Measurements from ENCODE around the gene FBXO4. TPM values are rescaled to one million over a fixed set of nuclear protein-coding genes. Genes with fewer than 3 reads are reported as not detected.

Gene FBXO4
- total and polyA plus RNA-seq, 12 donors, result 8.7 to 17.3 (median 13.7) TPM

GRCh38 chr5:41954286-41954685, 29.2 kb downstream of the FBXO4 start:
- Histone ChIP-seq H3K4me3 (no peak overlapping the region), H3K4me1 (replicated peaks in 1 of 2) (no peaks in the 10 kb centered on the region), H3K9me3 (replicated peaks in 1 of 3) (no peaks in the 10 kb centered on the region), H3K27ac (no peak overlapping the region), H3K36me3 (replicated peaks in 1 of 2) (no peaks in the 10 kb centered on the region), H3K27me3 (no peaks in the 10 kb centered on the region)
- TF ChIP-seq POLR2A (IDR thresholded peaks at IDR 0.05), result no peak
- TF ChIP-seq CTCF (IDR thresholded peaks at IDR 0.05), result no peak
- 52 to 72% (median 64%) methylated on average over 1 of the region's 1 CpG for WGBS, 4 donors
- no peak for DNase-seq
- intact Hi-C loops (cut with DNase I), result no loop called here

- H3K27me3 ChIP-seq, result no peaks in the 10 kb centered on the region
- 66 to 74% (median 71%) methylated on average over 7 of the region's 7 CpGs for WGBS, 4 donors
- H3K4me3 ChIP-seq, result no peak overlapping the region
- H3K36me3 ChIP-seq (replicated peaks in 1 of 2), result no peaks in the 10 kb centered on the region
- DNase-seq, result no peak
- H3K27ac ChIP-seq, result no peak overlapping the region
- TF ChIP-seq CTCF (IDR thresholded peaks at IDR 0.05), result no peak
- no peak for TF ChIP-seq POLR2A (IDR thresholded peaks at IDR 0.05)
- no peaks in the 10 kb centered on the region for H3K4me1 ChIP-seq (replicated peaks in 1 of 2)
- H3K9me3 ChIP-seq (replicated peaks in 1 of 3), result peaks cover 0 to 5% (median 0%) of the 10 kb centered on the region in 3 donors
- intact Hi-C loops (cut with DNase I), result no loop called here
Observed at GRCh38 chr5:41955432-41956024, 30.4 kb downstream of the FBXO4 start.

- Histone ChIP-seq H3K4me1 (replicated peaks in 1 of 2) (no peaks in the 10 kb centered on the region), H3K27me3 (no peaks in the 10 kb centered on the region), H3K9me3 (replicated peaks in 1 of 3) (peaks cover 0 to 5% (median 0%) of the 10 kb centered on the region in 3 donors), H3K4me3 (no peak overlapping the region), H3K27ac (no peak overlapping the region), H3K36me3 (replicated peaks in 1 of 2) (no peaks in the 10 kb centered on the region)
- 85 to 92% (median 89%) methylated on average over 1 of the region's 1 CpG for WGBS, 4 donors
- TF ChIP-seq CTCF (IDR thresholded peaks at IDR 0.05), result no peak
- TF ChIP-seq POLR2A (IDR thresholded peaks at IDR 0.05), result no peak
- DNase-seq, result no peak
- intact Hi-C loops (cut with DNase I), result no loop called here
Observed at GRCh38 chr5:41956943-41957342, 31.9 kb downstream of the FBXO4 start.

GRCh38 chr5:41960481-41960880, 35.4 kb downstream of the FBXO4 start:
- Histone ChIP-seq H3K27ac (no peak overlapping the region), H3K4me3 (no peak overlapping the region), H3K4me1 (replicated peaks in 1 of 2) (no peaks in the 10 kb centered on the region), H3K9me3 (replicated peaks in 1 of 3) (peaks cover 0 to 5% (median 0%) of the 10 kb centered on the region in 3 donors), H3K36me3 (replicated peaks in 1 of 2) (no peaks in the 10 kb centered on the region), H3K27me3 (no peaks in the 10 kb centered on the region)
- no peak for TF ChIP-seq CTCF (IDR thresholded peaks at IDR 0.05)
- TF ChIP-seq POLR2A (IDR thresholded peaks at IDR 0.05), result no peak
- intact Hi-C loops (cut with DNase I), result no loop called here
- no peak for DNase-seq
